ENCODE results near the gene KIAA0930.
"Not testable (repeated sequence)": the region's sequence is repeated elsewhere in the genome, so short reads cannot be mapped to it uniquely, and the experiment has no call there.

KIAA0930 gene
- 333 to 1,207 (median 801) reads per million in 17 experiments for total RNA-seq

DNA sequence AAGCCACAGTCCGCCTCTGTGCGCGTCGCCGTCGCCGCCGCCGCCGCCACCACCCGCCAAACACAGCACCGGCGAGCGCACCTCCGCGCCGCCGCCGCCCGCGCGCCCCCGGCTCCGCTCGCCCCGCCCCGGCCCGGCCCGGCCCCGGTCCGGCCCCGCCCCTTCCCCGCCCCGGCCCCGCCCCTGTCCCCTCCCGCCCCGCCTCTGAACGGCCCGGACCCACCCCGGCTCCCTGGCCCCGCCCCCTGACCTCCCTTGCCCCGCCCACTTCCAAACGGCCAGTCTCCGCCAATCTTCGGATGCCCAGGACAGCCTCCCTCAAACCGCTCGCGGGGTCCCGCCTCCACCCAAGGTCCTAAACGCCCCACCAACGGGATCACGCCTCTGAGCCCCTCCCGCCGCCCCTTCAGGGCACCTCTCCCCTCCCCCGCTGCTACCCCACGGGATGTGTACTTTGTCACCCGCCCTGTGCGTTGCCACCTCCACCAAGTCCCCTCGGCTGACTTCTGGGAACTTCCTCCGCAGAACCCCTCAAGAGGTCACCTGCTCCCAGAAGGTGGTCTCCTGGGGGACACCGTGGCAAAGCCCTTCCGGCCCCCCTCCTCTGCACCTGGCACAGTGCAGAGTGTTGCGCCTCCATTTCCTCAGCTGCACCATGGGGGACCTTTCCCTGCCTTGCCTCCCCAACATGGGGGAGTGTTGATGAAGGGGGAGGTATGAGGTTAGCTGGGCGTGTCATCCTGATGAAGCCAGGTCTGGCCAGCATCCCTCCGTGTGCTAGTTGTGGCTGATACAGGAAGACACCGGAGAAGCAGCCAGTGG lies at the start of gene KIAA0930:
Gene KIAA0930 (minus strand): TSS at position 85 of the 822 bp plus-strand sequence. CDS start 191 bp downstream, outside the sequence.
- DNase-seq: peak; percentile 75 to 95 (median 85)

DNA sequence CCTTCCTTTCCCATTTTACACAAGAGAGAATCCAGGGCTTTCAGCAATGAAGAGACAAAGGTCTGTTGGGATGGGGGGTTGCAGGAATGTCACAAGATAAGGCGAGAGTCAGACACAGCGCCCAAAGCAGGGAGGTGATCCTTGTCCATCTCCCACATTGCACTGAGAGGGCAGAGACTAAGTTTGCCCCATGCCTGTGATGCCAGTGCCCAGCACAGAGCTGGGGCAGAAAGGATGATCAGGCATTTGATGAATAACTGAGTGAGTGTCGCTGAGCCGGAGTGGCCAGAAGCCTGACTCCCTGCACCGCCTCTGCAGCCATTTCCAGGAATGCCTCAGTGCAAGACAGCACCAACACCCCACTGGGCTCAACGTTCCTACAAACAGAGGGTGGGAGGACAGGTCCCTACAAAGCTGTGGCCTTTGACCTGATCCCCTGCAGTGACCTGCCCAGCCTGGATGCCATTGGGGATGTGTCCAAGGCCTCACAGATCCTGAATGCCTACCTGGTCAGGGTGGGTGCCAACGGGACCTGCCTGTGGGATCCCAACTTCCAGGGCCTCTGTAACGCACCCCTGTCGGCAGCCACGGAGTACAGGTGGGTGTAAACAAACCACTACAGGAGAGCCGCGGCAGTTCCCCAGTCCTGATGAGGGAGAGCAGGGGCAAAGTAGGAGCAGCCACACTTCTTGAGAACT lies 46.3 kb upstream of the KIAA0930 start:
- no peak for DNase-seq

GRCh38 chr22:45285263-45286058 lies 44.8 kb upstream of the KIAA0930 start:
- peak; percentile 29 to 67 (median 57) for DNase-seq

- DNase-seq: peak in 3 of 4 experiments; percentile 29 to 74 (median 59)
These were observed 44.1 kb upstream of the KIAA0930 start, which contains the start of gene UPK3A for GRCh38 chr22:45284705-45285262. UPK3A (plus strand) TSS chr22:45284949; CDS start chr22:45285014, 65 bp downstream.

DNA sequence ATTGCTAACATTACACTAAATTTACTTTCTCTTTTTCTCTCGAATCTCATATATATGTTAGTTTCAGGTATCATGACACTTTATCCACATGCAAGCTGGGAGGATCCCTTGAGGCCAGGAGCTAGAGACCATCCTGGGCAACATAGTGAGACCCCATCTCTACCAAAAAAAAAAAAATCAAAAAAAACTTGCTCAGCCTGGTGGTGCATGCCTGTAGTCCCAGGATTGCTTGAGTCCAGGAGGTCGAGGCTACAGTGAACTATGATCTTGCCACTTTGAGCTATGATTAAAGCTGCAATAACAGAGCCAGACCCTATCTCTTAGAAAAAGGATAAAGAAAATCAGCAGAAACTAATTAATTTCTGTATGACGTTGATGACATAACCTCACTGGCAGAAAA lies 40.3 kb upstream of the KIAA0930 start:
- DNase-seq: no peak

- DNase-seq: no peak
These were observed 39.9 kb upstream of the KIAA0930 start for GRCh38 chr22:45280587-45280980.

GRCh38 chr22:45278125-45278524 lies 37.4 kb upstream of the KIAA0930 start:
- no peak for DNase-seq

GRCh38 chr22:45277720-45278119 lies 37.0 kb upstream of the KIAA0930 start:
- not testable (repeated sequence) for DNase-seq

GRCh38 chr22:45276507-45277105 lies 35.9 kb upstream of the KIAA0930 start:
- DNase-seq: no peak

DNA sequence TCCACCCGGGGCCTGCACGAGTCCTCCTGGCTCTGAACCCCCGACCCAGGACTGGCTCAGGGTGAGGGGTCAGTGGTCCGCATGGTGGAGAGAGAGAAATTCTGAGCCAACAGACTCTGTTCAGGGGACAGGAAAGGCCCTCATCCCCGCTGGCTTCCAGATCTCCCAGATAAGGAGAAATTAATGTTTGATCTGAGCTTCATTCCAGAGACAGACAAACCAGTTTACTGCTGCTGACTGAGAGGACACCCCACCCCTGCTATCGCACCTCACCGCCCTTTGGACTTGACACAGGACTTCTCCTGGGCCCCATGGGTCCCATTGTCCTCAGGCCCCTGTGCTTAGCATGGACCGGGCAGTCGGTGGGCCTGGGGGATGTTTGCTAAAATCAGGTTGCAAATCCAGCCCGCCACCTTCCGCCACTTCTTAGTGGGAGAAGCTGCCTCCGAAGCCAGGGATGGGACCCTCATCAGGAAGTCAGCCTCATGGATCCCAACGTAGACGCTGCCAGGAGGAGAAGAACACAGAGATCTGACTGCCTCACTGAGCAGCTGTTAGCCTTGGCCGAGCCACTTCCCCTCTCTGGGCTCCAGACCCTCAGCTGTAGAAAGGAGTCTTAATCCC lies 32.9 kb upstream of the KIAA0930 start:
- DNase-seq: no peak

GRCh38 chr22:45272498-45272897 lies 31.8 kb upstream of the KIAA0930 start:
- DNase-seq: no peak

GRCh38 chr22:45271667-45272201 lies 31.0 kb upstream of the KIAA0930 start:
- DNase-seq: peak; percentile 82 to 93 (median 86)

GRCh38 chr22:45270095-45271020 lies 29.7 kb upstream of the KIAA0930 start:
- peak; percentile 68 to 84 (median 78) for DNase-seq

GRCh38 chr22:45268958-45269844 lies 28.5 kb upstream of the KIAA0930 start:
- DNase-seq: peak; percentile 82 to 95 (median 92)

- peak; percentile 30 to 67 (median 50) for DNase-seq
These were observed 27.7 kb upstream of the KIAA0930 start for GRCh38 chr22:45268167-45268957.

DNA sequence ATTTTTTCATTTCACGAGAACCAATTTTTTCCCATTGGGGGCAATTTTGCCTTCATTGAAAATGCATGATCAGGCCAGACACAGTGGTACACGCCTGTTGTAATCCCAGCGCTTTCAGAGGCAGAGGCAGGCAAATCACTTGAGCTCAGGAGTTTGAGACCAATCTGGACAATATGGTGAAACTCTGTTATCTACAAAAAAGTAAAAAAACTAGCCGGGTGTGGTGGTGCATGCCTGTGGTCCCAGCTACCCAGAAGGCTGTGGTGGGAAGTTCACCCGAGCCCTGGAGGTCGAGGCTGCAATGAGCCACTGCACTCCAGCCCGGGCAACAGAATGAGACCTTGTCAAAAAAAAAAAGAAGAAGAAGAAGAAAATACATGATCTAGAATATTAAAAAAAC lies 24.8 kb upstream of the KIAA0930 start:
- no peak for DNase-seq

DNA sequence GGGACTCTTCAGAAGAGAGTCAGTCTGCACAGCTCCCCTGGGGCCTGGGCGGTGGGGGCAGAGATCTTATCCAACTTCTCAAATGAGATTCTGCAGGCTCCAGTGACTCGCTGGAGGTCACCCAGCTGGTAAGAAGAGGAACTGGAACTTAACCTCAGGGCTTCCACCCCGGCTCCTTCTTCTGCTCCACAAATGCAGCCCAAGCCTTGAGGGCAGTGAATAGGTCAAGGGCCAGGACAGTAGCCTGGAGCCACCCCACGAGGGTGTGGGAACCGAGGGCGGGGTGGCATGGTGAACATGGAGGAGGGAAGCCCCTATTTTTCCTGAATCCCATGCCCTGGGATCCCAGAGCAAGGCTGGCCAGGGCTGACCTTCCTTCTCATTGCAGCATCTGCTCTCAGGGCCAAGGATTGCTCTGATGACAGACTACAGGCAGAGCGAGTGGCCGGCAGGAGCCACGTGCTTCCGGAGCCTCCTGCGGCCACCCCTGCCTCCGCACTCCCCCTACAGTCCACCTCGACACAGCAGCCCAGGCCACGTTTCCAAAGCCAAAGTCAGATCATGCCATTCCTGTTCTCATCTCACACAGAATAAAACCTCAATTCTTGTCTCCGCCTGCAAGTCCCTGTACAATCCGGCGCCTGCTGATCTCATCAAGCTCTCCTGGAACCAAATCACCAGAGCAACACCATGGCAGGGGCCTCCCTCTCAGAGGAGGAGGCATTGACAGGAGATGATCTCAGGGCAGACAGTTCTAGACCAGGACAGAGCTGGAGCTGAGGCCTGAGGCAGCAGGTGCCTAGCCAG lies 23.0 kb upstream of the KIAA0930 start:
- DNase-seq: peak; percentile 84 to 94 (median 92)
